B cell (primary cell): ENCODE measurements around the gene NIN. TPM values are rescaled to one million over a fixed set of nuclear protein-coding genes. Genes with fewer than 3 reads are reported as not detected.

Source experiments
- ATAC-seq: fragments of 200-7000 bp; cut with Tn5 transposase; one replicate; pipeline ENCODE4 v1.10.0; 2021; ENCODE audit warnings: low read depth, mild to moderate bottlenecking, moderate number of reproducible peaks, moderate library complexity
- CTCF ChIA-PET: fragments of 350-600 bp; sonication (Branson Sonifier 250); formaldehyde crosslinking; loops from one replicate; lab custom pipeline; 2021; ENCODE audit warnings: antibody characterized with exemption, inconsistent platforms; lab: Charles Lee
- POLR2A ChIA-PET: fragments of 350-600 bp; sonication (Branson Sonifier 250); formaldehyde crosslinking; loops from one replicate; lab custom pipeline; 2021; ENCODE audit warnings: antibody characterized with exemption; lab: Charles Lee
- DNase-seq: peaks from one replicate; pipeline ENCODE4 v3.0.0; 2013
- H2AFZ ChIP-seq: 2 replicates; pipeline ENCODE4 v1.6.1; 2012; ENCODE audit warnings: mild to moderate bottlenecking, low read depth, low read length; ENCODE audit not compliant: insufficient read depth, poor library complexity, severe bottlenecking
- H3K27ac ChIP-seq, 2 donors: 1 replicate in 1 of 2; 2 replicates in 1 of 2; pipeline ENCODE4 v1.5.1; 2012 to 2013; ENCODE audit warnings: low read length in 2 of 2, mild to moderate bottlenecking in 2 of 2, moderate library complexity in 1 of 2
- H3K27me3 ChIP-seq, 4 experiments: fragments of 200-600 bp in 1 of 4; sonication (generic) in 1 of 4; replicated peaks in 1 of 4; 1 replicate in 2 of 4; 2 replicates in 2 of 4; pipeline versions ENCODE4 v1.6.1 to v1.7.0; 2013 to 2016; ENCODE audit warnings: low read length in 3 of 4, mild to moderate bottlenecking in 2 of 4, mixed read lengths in 1 of 4, moderate library complexity in 1 of 4; ENCODE audit not compliant: insufficient read depth in 4 of 4, control insufficient read depth in 3 of 4; ENCODE audit errors: control extremely low read depth in 1 of 4
- H3K36me3 ChIP-seq, 2 experiments: replicated peaks in 1 of 2; 1 replicate in 1 of 2; 2 replicates in 1 of 2; pipeline versions ENCODE4 v1.6.1 to v1.7.1; 2013; ENCODE audit warnings: low read length in 1 of 2; ENCODE audit not compliant: insufficient read depth in 2 of 2, control insufficient read depth in 1 of 2; ENCODE audit errors: control extremely low read depth in 1 of 2, extremely low read depth in 1 of 2
- H3K4me1 ChIP-seq, 2 donors: fragments of 200-600 bp in 1 of 2; sonication (generic) in 1 of 2; 1 replicate in 1 of 2; 2 replicates in 1 of 2; pipeline versions ENCODE4 v1.5.1 to v1.6.1; 2013 to 2017; ENCODE audit warnings: low read length in 2 of 2; ENCODE audit not compliant: control insufficient read depth in 2 of 2, insufficient read depth in 2 of 2
- H3K4me2 ChIP-seq: replicated peaks from 2 replicates; pipeline ENCODE3; 2012; ENCODE audit warnings: mild to moderate bottlenecking, low read depth, low read length; ENCODE audit not compliant: poor library complexity, severe bottlenecking
- H3K4me3 ChIP-seq, 5 experiments: fragments of 200-600 bp in 1 of 5; sonication (generic) in 1 of 5; 1 replicate in 3 of 5; 2 replicates in 2 of 5; pipeline versions ENCODE4 v1.5.1 to v1.7.0; 2011 to 2016; ENCODE audit warnings: low read length in 4 of 5, mild to moderate bottlenecking in 4 of 5, low read depth in 2 of 5, control low read depth in 1 of 5, moderate library complexity in 1 of 5; ENCODE audit not compliant: insufficient read depth in 1 of 5; ENCODE audit errors: control extremely low read depth in 1 of 5, extremely low read depth in 1 of 5
- H3K79me2 ChIP-seq: fragments of 200-600 bp; sonication (generic); one replicate; pipeline ENCODE4 v1.6.0; 2016; ENCODE audit warnings: low read length; ENCODE audit not compliant: control insufficient read depth, insufficient read depth
- H3K9ac ChIP-seq: fragments of 200-600 bp; sonication (generic); 2 replicates; pipeline ENCODE4 v1.6.1; 2017; ENCODE audit warnings: mild to moderate bottlenecking, low read length, moderate library complexity
- H3K9me3 ChIP-seq, 3 donors: one replicate each; pipeline versions ENCODE4 v1.6.1 to v1.7.1; 2013; ENCODE audit warnings: low read length in 2 of 3; ENCODE audit not compliant: control insufficient read depth in 2 of 3, insufficient read depth in 1 of 3; ENCODE audit errors: control extremely low read depth in 1 of 3
- H4K20me1 ChIP-seq: 2 replicates; pipeline ENCODE4 v1.6.0; 2012; ENCODE audit warnings: mild to moderate bottlenecking, low read length; ENCODE audit not compliant: insufficient read depth, control insufficient read depth, poor library complexity, severe bottlenecking
- H3K27ac Mint-ChIP-seq: one replicate; pipeline ENCODE4 v1.8.0; 2021; ENCODE audit warnings: mixed read lengths
- H3K27me3 Mint-ChIP-seq: one replicate; pipeline ENCODE4 v1.8.0; 2021; ENCODE audit warnings: mixed read lengths
- H3K4me1 Mint-ChIP-seq: one replicate; pipeline ENCODE4 v1.8.0; 2021; ENCODE audit warnings: mixed read lengths
- H3K4me3 Mint-ChIP-seq: one replicate; pipeline ENCODE4 v1.8.0; 2021; ENCODE audit warnings: mixed read lengths
- H3K9me3 Mint-ChIP-seq: one replicate; pipeline ENCODE4 v1.8.0; 2022; ENCODE audit warnings: mixed read lengths; ENCODE audit not compliant: insufficient read depth
- CTCF ChIP-seq: fragments of 200-600 bp; IDR thresholded peaks from one replicate; pipeline ENCODE4 v1.8.0; 2022; ENCODE audit warnings: antibody characterized with exemption, mild to moderate bottlenecking
- EZH2 ChIP-seq: IDR thresholded peaks from 2 replicates; pipeline ENCODE4 v1.6.1; 2012; ENCODE audit warnings: borderline replicate concordance, low read depth, mild to moderate bottlenecking, moderate library complexity, low read length; ENCODE audit not compliant: insufficient read depth, poor library complexity, severe bottlenecking
- WGBS: methylation state at CpG from one replicate; pipeline ENCODE4 v1.1.5; 2013; ENCODE audit warnings: missing lambda C conversion rate; ENCODE audit not compliant: insufficient coverage; 5-methylcytosine and 5-hydroxymethylcytosine counted together
- intact Hi-C: fragments of 100-400 bp; cut with micrococcal nuclease; formaldehyde crosslinking; loops from one replicate; pipeline ENCODE4 v1.10.0; 2022
- polyA plus RNA-seq: library from polyadenylated mRNA; depleted of rRNA; stranded (reverse); fragments of >200 nt; gene quantifications from 2 replicates; pipeline ENCODE4 v1.2.3, GENCODE V29; 2012
- total RNA-seq, 2 donors: library from RNA; stranded (reverse); fragments of 120-200 nt in 1 of 2; gene quantifications; 1 replicate in 1 of 2; 2 replicates in 1 of 2; pipeline versions ENCODE4 v1.2.3 to v1.2.4, GENCODE V29; 2013 to 2022

The NIN gene
- total and polyA plus RNA-seq, 2 donors (not counting 1 experiment from before 2014, with no cell fraction given), result 25.4 to 219 TPM

- Mint-ChIP-seq H3K27me3 (no peaks in the 10 kb centered on the region), H3K27ac (no peak overlapping the region), H3K4me1 (no peaks in the 10 kb centered on the region), H3K4me3 (no peak overlapping the region), H3K9me3 (no peaks in the 10 kb centered on the region)
- Histone ChIP-seq H3K27ac (no peak overlapping the region), H3K4me1 (no peaks in the 10 kb centered on the region), H3K79me2 (no peaks in the 10 kb centered on the region), H3K9ac (no peak overlapping the region), H3K36me3 (peaks cover 24 to 89% of the 10 kb centered on the region in 2 experiments), H4K20me1 (peaks cover 13% of the 10 kb centered on the region), H2AFZ (no peak overlapping the region), H3K4me2 (no peak overlapping the region), H3K27me3 (no peaks in the 10 kb centered on the region), H3K4me3 (no peak overlapping the region), H3K9me3 (peaks cover 0 to 6% (median 3%) of the 10 kb centered on the region in 3 donors)
- ATAC-seq (no peak), DNase-seq (no peak)
- POLR2A ChIA-PET, result no interaction called here
- no CpG with 5 or more reads among the region's 6 CpGs for WGBS
- intact Hi-C loops, result no loop called here
- CTCF ChIA-PET, result interaction anchor here (0.7 to 2.0 kb wide), 5 partner anchors 15 to 187 kb away, joined by 3 to 10 read pairs (median 3); no protein-coding TSS in a partner anchor
- TF ChIP-seq EZH2 (no peak), CTCF (no peak)
Measured at GRCh38 chr14:50728836-50729235, 102.1 kb downstream of the NIN start.

GRCh38 chr14:50726372-50727107 lies 104.4 kb downstream of the NIN start:
- ChIA-PET CTCF (interaction anchor here (1.0 to 1.7 kb wide), 2 partner anchors 12 to 51 kb away, joined by 3 to 10 read pairs; no protein-coding TSS in a partner anchor), POLR2A (no interaction called here)

More at GRCh38 chr14:50726372-50727107, 104.4 kb downstream of the NIN start:
- H3K27me3 ChIP-seq, result no peaks in the 10 kb centered on the region
- H2AFZ ChIP-seq, result no peak overlapping the region
- peaks cover 12% of the 10 kb centered on the region for H4K20me1 ChIP-seq
- no peak overlapping the region for H3K9ac ChIP-seq
- Mint-ChIP-seq H3K4me3 (no peak overlapping the region), H3K27ac (no peak overlapping the region), H3K9me3 (no peaks in the 10 kb centered on the region), H3K27me3 (no peaks in the 10 kb centered on the region), H3K4me1 (no peaks in the 10 kb centered on the region)
- H3K4me3 ChIP-seq, result no peak overlapping the region
- H3K79me2 ChIP-seq, result no peaks in the 10 kb centered on the region
- 100% methylated on average over 1 of the region's 3 CpGs for WGBS
- TF ChIP-seq EZH2 (no peak), CTCF (no peak)
- DNase-seq (no peak), ATAC-seq (no peak)
- H3K4me1 ChIP-seq, result no peaks in the 10 kb centered on the region
- intact Hi-C loops, result no loop called here
- peaks cover 16 to 93% of the 10 kb centered on the region in 2 experiments for H3K36me3 ChIP-seq
- peaks cover 0 to 6% (median 3%) of the 10 kb centered on the region in 3 donors for H3K9me3 ChIP-seq
- no peak overlapping the region for H3K4me2 ChIP-seq
- H3K27ac ChIP-seq, result no peak overlapping the region
